ENCODE measurements around the gene TBCCD1. TPM values are rescaled to one million over a fixed set of nuclear protein-coding genes. Genes with fewer than 3 reads are reported as not detected.
"Not testable (repeated sequence)": the region's sequence is repeated elsewhere in the genome, so short reads cannot be mapped to it uniquely, and the experiment has no call there.

TBCCD1 gene
- total and polyA plus RNA-seq, 4 donors, result 5.1 to 13.3 (median 8.4) TPM

GRCh38 chr3:186532598-186533072, 34.5 kb downstream of the TBCCD1 start:
- intact Hi-C loops (cut with DNase I), result no loop called here
- no peak overlapping the region for H3K27ac ChIP-seq (ENCODE audit: low read depth in 1 of 2, low read length in 2 of 2)
- ATAC-seq (ENCODE audit: low FRiP score) (no peak), DNase-seq (no peak)
- no peaks in the 10 kb centered on the region for H3K9me3 ChIP-seq (ENCODE audit: control insufficient read depth, low read length)
- no peaks in the 10 kb centered on the region for H3K4me1 ChIP-seq (ENCODE audit: control insufficient read depth in 1 of 2, insufficient read depth in 2 of 2, low read length in 2 of 2)
- H3K27me3 ChIP-seq (ENCODE audit: control insufficient read depth in 1 of 2, insufficient read depth in 2 of 2, low read length in 1 of 2), result no peaks in the 10 kb centered on the region
- no peak overlapping the region for H3K4me3 ChIP-seq (ENCODE audit: low read length in 2 of 2)
- WGBS, 2 donors, result 59 to 73% methylated on average over 1 of the region's 1 CpG
- no peaks in the 10 kb centered on the region for H3K36me3 ChIP-seq (ENCODE audit: control insufficient read depth in 1 of 2, insufficient read depth in 2 of 2, low read length in 1 of 2)

GRCh38 chr3:186531694-186532093, 35.4 kb downstream of the TBCCD1 start:
- H3K27ac ChIP-seq (ENCODE audit: low read depth in 1 of 2, low read length in 2 of 2); ATAC-seq (ENCODE audit: low FRiP score); H3K36me3 ChIP-seq (ENCODE audit: control insufficient read depth in 1 of 2, insufficient read depth in 2 of 2, low read length in 1 of 2); H3K27me3 ChIP-seq (ENCODE audit: control insufficient read depth in 1 of 2, insufficient read depth in 2 of 2, low read length in 1 of 2); H3K4me3 ChIP-seq (ENCODE audit: low read length in 2 of 2); DNase-seq; intact Hi-C loops (cut with DNase I); H3K9me3 ChIP-seq (ENCODE audit: control insufficient read depth, low read length); H3K4me1 ChIP-seq (ENCODE audit: control insufficient read depth in 1 of 2, insufficient read depth in 2 of 2, low read length in 2 of 2): not testable (repeated sequence)
- WGBS, 2 donors, result 96 to 97% methylated on average over 3 of the region's 3 CpGs

GRCh38 chr3:186530415-186530814, 36.7 kb downstream of the TBCCD1 start:
- Histone ChIP-seq H3K4me1 (ENCODE audit: control insufficient read depth in 1 of 2, insufficient read depth in 2 of 2, low read length in 2 of 2) (no peaks in the 10 kb centered on the region), H3K9me3 (ENCODE audit: control insufficient read depth, low read length) (no peaks in the 10 kb centered on the region), H3K4me3 (ENCODE audit: low read length in 2 of 2) (no peak overlapping the region), H3K27ac (ENCODE audit: low read depth in 1 of 2, low read length in 2 of 2) (no peak overlapping the region), H3K27me3 (ENCODE audit: control insufficient read depth in 1 of 2, insufficient read depth in 2 of 2, low read length in 1 of 2) (no peaks in the 10 kb centered on the region), H3K36me3 (ENCODE audit: control insufficient read depth in 1 of 2, insufficient read depth in 2 of 2, low read length in 1 of 2) (no peaks in the 10 kb centered on the region)
- ATAC-seq (ENCODE audit: low FRiP score) (no peak), DNase-seq (no peak)
- intact Hi-C loops (cut with DNase I), result no loop called here

GRCh38 chr3:186529201-186529999, 37.7 kb downstream of the TBCCD1 start:
- intact Hi-C loops (cut with DNase I), result no loop called here
- no peak for ATAC-seq (ENCODE audit: low FRiP score)
- no peak overlapping the region for H3K27ac ChIP-seq (ENCODE audit: low read depth in 1 of 2, low read length in 2 of 2)
- no peaks in the 10 kb centered on the region for H3K9me3 ChIP-seq (ENCODE audit: control insufficient read depth, low read length)
- WGBS, 2 donors, result 84 to 87% methylated on average over 11 of the region's 11 CpGs
- H3K4me3 ChIP-seq (ENCODE audit: low read length in 2 of 2), result no peak overlapping the region
- no peaks in the 10 kb centered on the region for H3K36me3 ChIP-seq (ENCODE audit: control insufficient read depth in 1 of 2, insufficient read depth in 2 of 2, low read length in 1 of 2)
- no peaks in the 10 kb centered on the region for H3K27me3 ChIP-seq (ENCODE audit: control insufficient read depth in 1 of 2, insufficient read depth in 2 of 2, low read length in 1 of 2)
- no peaks in the 10 kb centered on the region for H3K4me1 ChIP-seq (ENCODE audit: control insufficient read depth in 1 of 2, insufficient read depth in 2 of 2, low read length in 2 of 2)
- no peak for DNase-seq

- 6 to 9% methylated on average over 6 of the region's 6 CpGs for WGBS, 2 donors
- intact Hi-C loops (cut with DNase I), result no loop called here
- H3K27me3 ChIP-seq (ENCODE audit: control insufficient read depth in 1 of 2, insufficient read depth in 2 of 2, low read length in 1 of 2), result no peaks in the 10 kb centered on the region
Measured at GRCh38 chr3:186526256-186526606, 40.9 kb downstream of the TBCCD1 start.

GRCh38 chr3:186525369-186526255, 41.5 kb downstream of the TBCCD1 start:
- Histone ChIP-seq H3K27ac (ENCODE audit: low read depth in 1 of 2, low read length in 2 of 2) (no peak overlapping the region), H3K4me1 (ENCODE audit: control insufficient read depth in 1 of 2, insufficient read depth in 2 of 2, low read length in 2 of 2) (no peaks in the 10 kb centered on the region), H3K36me3 (ENCODE audit: control insufficient read depth in 1 of 2, insufficient read depth in 2 of 2, low read length in 1 of 2) (no peaks in the 10 kb centered on the region), H3K27me3 (ENCODE audit: control insufficient read depth in 1 of 2, insufficient read depth in 2 of 2, low read length in 1 of 2) (no peaks in the 10 kb centered on the region), H3K4me3 (ENCODE audit: low read length in 2 of 2) (no peak overlapping the region), H3K9me3 (ENCODE audit: control insufficient read depth, low read length) (no peaks in the 10 kb centered on the region)
- intact Hi-C loops (cut with DNase I), result no loop called here
- 71 to 74% methylated on average over 9 of the region's 9 CpGs for WGBS, 2 donors
- DNase-seq (no peak), ATAC-seq (ENCODE audit: low FRiP score) (no peak)

More at GRCh38 chr3:186526256-186526606, 40.9 kb downstream of the TBCCD1 start:
- DNase-seq, result no peak
- H3K4me1 ChIP-seq (ENCODE audit: control insufficient read depth in 1 of 2, insufficient read depth in 2 of 2, low read length in 2 of 2), result no peaks in the 10 kb centered on the region
- no peak for ATAC-seq (ENCODE audit: low FRiP score)
- no peaks in the 10 kb centered on the region for H3K36me3 ChIP-seq (ENCODE audit: control insufficient read depth in 1 of 2, insufficient read depth in 2 of 2, low read length in 1 of 2)
- H3K27ac ChIP-seq (ENCODE audit: low read depth in 1 of 2, low read length in 2 of 2), result no peak overlapping the region
- H3K4me3 ChIP-seq (ENCODE audit: low read length in 2 of 2), result no peak overlapping the region
- H3K9me3 ChIP-seq (ENCODE audit: control insufficient read depth, low read length), result no peaks in the 10 kb centered on the region

GRCh38 chr3:186524616-186525015, 42.5 kb downstream of the TBCCD1 start:
- no peak overlapping the region for H3K4me3 ChIP-seq (ENCODE audit: low read length in 2 of 2)
- intact Hi-C loops (cut with DNase I), result no loop called here
- 96 to 98% methylated on average over 6 of the region's 6 CpGs for whole genome bisulfite sequencing, 2 donors
- no peaks in the 10 kb centered on the region for H3K36me3 ChIP-seq (ENCODE audit: control insufficient read depth in 1 of 2, insufficient read depth in 2 of 2, low read length in 1 of 2)
- H3K27me3 ChIP-seq (ENCODE audit: control insufficient read depth in 1 of 2, insufficient read depth in 2 of 2, low read length in 1 of 2), result no peaks in the 10 kb centered on the region
- H3K27ac ChIP-seq (ENCODE audit: low read depth in 1 of 2, low read length in 2 of 2), result no peak overlapping the region
- ATAC-seq (ENCODE audit: low FRiP score) (no peak), DNase-seq (no peak)
- H3K9me3 ChIP-seq (ENCODE audit: control insufficient read depth, low read length), result no peaks in the 10 kb centered on the region
- H3K4me1 ChIP-seq (ENCODE audit: control insufficient read depth in 1 of 2, insufficient read depth in 2 of 2, low read length in 2 of 2), result no peaks in the 10 kb centered on the region

GRCh38 chr3:186523434-186523833, 43.7 kb downstream of the TBCCD1 start:
- no peak for ATAC-seq (ENCODE audit: low FRiP score)
- WGBS, 2 donors, result 25 to 33% methylated on average over 2 of the region's 2 CpGs
- H3K4me1 ChIP-seq (ENCODE audit: control insufficient read depth in 1 of 2, insufficient read depth in 2 of 2, low read length in 2 of 2), result no peaks in the 10 kb centered on the region

More at GRCh38 chr3:186523434-186523833, 43.7 kb downstream of the TBCCD1 start:
- no peaks in the 10 kb centered on the region for H3K9me3 ChIP-seq (ENCODE audit: control insufficient read depth, low read length)
- no peak overlapping the region for H3K27ac ChIP-seq (ENCODE audit: low read depth in 1 of 2, low read length in 2 of 2)
- no peak overlapping the region for H3K4me3 ChIP-seq (ENCODE audit: low read length in 2 of 2)
- intact Hi-C loops (cut with DNase I), result no loop called here
- DNase-seq, result no peak
- H3K36me3 ChIP-seq (ENCODE audit: control insufficient read depth in 1 of 2, insufficient read depth in 2 of 2, low read length in 1 of 2), result no peaks in the 10 kb centered on the region
- no peaks in the 10 kb centered on the region for H3K27me3 ChIP-seq (ENCODE audit: control insufficient read depth in 1 of 2, insufficient read depth in 2 of 2, low read length in 1 of 2)

Measured in aorta (tissue), 5 donors.